Endothelial cell of umbilical vein (primary cell): ENCODE measurements around the gene UCN3. TPM values are rescaled to one million over a fixed set of nuclear protein-coding genes. Genes with fewer than 3 reads are reported as not detected.

Source experiments
- BruUV-seq: library from RNA; stranded (reverse); fragments of 400-500 nt; replicated peaks from 2 replicates; lab custom pipeline; 2021; lab: Mats Ljungman, UMichigan
- CTCF ChIA-PET: fragments of 300-600, 350-600 bp; sonication (Branson Sonifier 250); formaldehyde crosslinking; loops from one replicate; lab custom pipeline; 2021; ENCODE audit warnings: antibody characterized with exemption, inconsistent platforms; lab: Charles Lee
- POLR2A ChIA-PET: fragments of 300-600, 350-600 bp; sonication (Branson Sonifier 250); formaldehyde crosslinking; loops from one replicate; lab custom pipeline; 2021; ENCODE audit warnings: antibody characterized with exemption, inconsistent platforms; lab: Charles Lee
- DNase-seq: peaks from one replicate; pipeline ENCODE4 v3.0.0-alpha.2; 2011; ENCODE audit warnings: low read depth, low spot score
- FAIRE-seq: peaks from 2 replicates; lab custom pipeline; 2011; peaks lifted over from hg19 to GRCh38; lab: Jason Lieb, UNC
- H2AFZ ChIP-seq: 2 replicates; pipeline ENCODE4 v1.6.0; 2012; ENCODE audit warnings: low read depth, low read length, control low read depth, inconsistent platforms
- H3K27ac ChIP-seq: 2 replicates; pipeline ENCODE4 v1.5.1; 2011; ENCODE audit warnings: low read depth, mild to moderate bottlenecking, control low read depth, low read length, moderate library complexity; ENCODE audit not compliant: insufficient read depth
- H3K27me3 ChIP-seq, 2 experiments: 2 replicates each; pipeline versions ENCODE4 v1.6.0 to v1.6.1; 2011; ENCODE audit warnings: low read length in 2 of 2, mixed read lengths in 1 of 2; ENCODE audit not compliant: control insufficient read depth in 2 of 2, insufficient read depth in 2 of 2
- H3K36me3 ChIP-seq, 2 experiments: 2 replicates in 1 of 2; 3 replicates in 1 of 2; pipeline ENCODE4 v1.5.1; 2011; ENCODE audit warnings: low read length in 2 of 2, mild to moderate bottlenecking in 1 of 2, moderate library complexity in 1 of 2; ENCODE audit not compliant: control insufficient read depth in 2 of 2, insufficient read depth in 2 of 2; ENCODE audit errors: extremely low read depth in 1 of 2
- H3K4me1 ChIP-seq: 3 replicates; pipeline ENCODE4 v1.5.1; 2011; ENCODE audit warnings: mild to moderate bottlenecking, low read length; ENCODE audit not compliant: control insufficient read depth, insufficient read depth; ENCODE audit errors: extremely low read depth
- H3K4me2 ChIP-seq: 2 replicates; pipeline ENCODE4 v1.6.1; 2011; ENCODE audit warnings: low read length, control low read depth, mixed read lengths; ENCODE audit not compliant: insufficient read depth
- H3K4me3 ChIP-seq, 3 experiments: fragments of 200-600 bp in 1 of 3; sonication (generic), shearing (Covaris generic) in 1 of 3; replicated peaks in 1 of 3; 2 replicates each; pipeline ENCODE4 v1.5.1; 2011 to 2016; ENCODE audit warnings: control low read depth in 3 of 3, low read length in 3 of 3, mild to moderate bottlenecking in 2 of 3, inconsistent platforms in 1 of 3, low read depth in 1 of 3, moderate library complexity in 1 of 3; ENCODE audit not compliant: insufficient read depth in 1 of 3
- H3K79me2 ChIP-seq: 2 replicates; pipeline ENCODE4 v1.6.0; 2012; ENCODE audit warnings: low read length, inconsistent platforms; ENCODE audit not compliant: control insufficient read depth, insufficient read depth
- H3K9ac ChIP-seq: replicated peaks from 2 replicates; pipeline ENCODE3; 2011; ENCODE audit warnings: low read length, control low read depth; ENCODE audit not compliant: insufficient read depth; ENCODE audit errors: extremely low read depth
- H3K9me1 ChIP-seq: replicated peaks from 3 replicates; pipeline ENCODE4 v1.6.0; 2011; ENCODE audit warnings: mild to moderate bottlenecking, low read length; ENCODE audit not compliant: control insufficient read depth, insufficient read depth; ENCODE audit errors: extremely low read depth
- H3K9me3 ChIP-seq: replicated peaks from 2 replicates; pipeline ENCODE4 v1.5.1; 2012; ENCODE audit warnings: low read length, inconsistent platforms; ENCODE audit not compliant: control insufficient read depth, insufficient read depth
- H4K20me1 ChIP-seq: replicated peaks from 2 replicates; pipeline ENCODE3; 2011; ENCODE audit warnings: mild to moderate bottlenecking, low read length; ENCODE audit not compliant: control insufficient read depth, insufficient read depth; ENCODE audit errors: extremely low read depth
- EZH2 ChIP-seq: IDR thresholded peaks from 2 replicates; pipeline ENCODE4 v1.6.1; 2012; ENCODE audit warnings: borderline replicate concordance, low read depth, mild to moderate bottlenecking, moderate library complexity, low read length, inconsistent platforms; ENCODE audit not compliant: severe bottlenecking
- FOS ChIP-seq: IDR thresholded peaks from 2 replicates; pipeline ENCODE4 v1.6.1; 2011; ENCODE audit warnings: mild to moderate bottlenecking, low read length, moderate library complexity, borderline replicate concordance; ENCODE audit not compliant: insufficient read depth
- GATA2 ChIP-seq: IDR thresholded peaks from 2 replicates; pipeline ENCODE4 v1.7.0; 2011; ENCODE audit warnings: low read depth, mild to moderate bottlenecking, moderate library complexity, mixed read lengths, low read length; ENCODE audit not compliant: insufficient read length, insufficient read depth
- JUN ChIP-seq: IDR thresholded peaks from 2 replicates; pipeline ENCODE4 v1.6.1; 2011; ENCODE audit warnings: borderline replicate concordance, low read depth; ENCODE audit not compliant: insufficient read length, insufficient read depth
- MYC ChIP-seq: IDR thresholded peaks from one replicate; pipeline ENCODE4 v1.6.1; 2011; ENCODE audit warnings: mild to moderate bottlenecking, low read depth, low read length
- POLR2A ChIP-seq: IDR thresholded peaks from 2 replicates; pipeline ENCODE4 v1.6.1; 2012; ENCODE audit warnings: low read depth, mild to moderate bottlenecking, control low read depth, low read length
- POLR2AphosphoS5 ChIP-seq: IDR thresholded peaks from 2 replicates; pipeline ENCODE4 v1.6.1; 2012; ENCODE audit warnings: low read depth, mild to moderate bottlenecking, control low read depth, low read length, moderate library complexity; ENCODE audit not compliant: insufficient read depth
- dilution Hi-C: fragments of 300-500 bp; cut with MboI; formaldehyde crosslinking; loops from one replicate; pipeline ENCODE4 v1.15.0; 2019; ENCODE audit warnings: low sequenced_read_pairs; ENCODE audit not compliant: extremely low pct_ligation_motif_present
- intact Hi-C: fragments of 100-400 bp; cut with micrococcal nuclease; formaldehyde crosslinking; loops from one replicate; pipeline ENCODE4 v1.10.0; 2022
- polyA plus RNA-seq, 4 experiments: library from polyadenylated mRNA; depleted of rRNA in 3 of 4; stranded (reverse) in 3 of 4; unstranded in 1 of 4; fragments of >200 nt; gene quantifications; 2 replicates each; pipeline versions ENCODE4 v1.2.1 to v1.2.3, GENCODE V29; 2011 to 2012; ENCODE audit warnings: missing spikeins in 1 of 4
- total RNA-seq: library from RNA; stranded (reverse); gene quantifications from 2 replicates; pipeline ENCODE4 v1.2.3, GENCODE V29; 2021
- TF ChIP-seq, protein P1 (sequence below): IDR thresholded peaks from 2 replicates; pipeline ENCODE4 v1.6.1; 2011; ENCODE audit not compliant: insufficient read depth, insufficient read length
- TF ChIP-seq, protein P2 (sequence below), 2 donors: IDR thresholded peaks; 1 replicate in 1 of 2; 2 replicates in 1 of 2; pipeline ENCODE4 v1.5.1; 2011; ENCODE audit warnings: low read length in 2 of 2, mild to moderate bottlenecking in 2 of 2, moderate library complexity in 2 of 2, control low read depth in 1 of 2, inconsistent platforms in 1 of 2, low read depth in 1 of 2; ENCODE audit not compliant: insufficient read depth in 1 of 2; ENCODE audit errors: extremely low read depth in 1 of 2

UCN3 gene
- total and polyA plus RNA-seq, 2 donors (not counting 3 experiments of a cell fraction or from before 2014, with no cell fraction given): not detected

DNA sequence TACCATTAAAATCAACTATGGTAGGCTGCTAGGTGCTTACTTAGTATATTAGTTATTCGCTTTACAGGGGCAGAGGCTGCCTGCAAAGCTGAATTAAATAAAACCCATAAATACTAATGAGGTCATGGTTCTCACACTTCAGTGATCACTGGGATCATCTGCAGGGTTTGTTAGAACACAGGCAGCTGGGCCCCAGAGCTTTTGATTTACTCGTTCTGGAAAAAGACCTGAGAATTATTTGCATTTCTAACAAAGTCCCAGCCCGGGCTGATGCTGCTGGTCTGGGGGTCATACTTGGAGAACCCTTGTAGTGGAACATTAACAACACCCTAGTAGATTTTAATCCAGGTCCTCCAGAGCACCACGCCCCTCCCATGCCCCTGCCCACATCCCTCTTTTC lies 8.5 kb downstream of the UCN3 start:
- Histone ChIP-seq H3K36me3 (no peaks in the 10 kb centered on the region), H3K9me1 (no peaks in the 10 kb centered on the region), H3K9me3 (no peaks in the 10 kb centered on the region), H3K4me2 (no peak overlapping the region), H3K79me2 (no peaks in the 10 kb centered on the region), H2AFZ (no peak overlapping the region), H4K20me1 (no peaks in the 10 kb centered on the region), H3K9ac (no peak overlapping the region), H3K27me3 (peaks cover 0 to 2% of the 10 kb centered on the region in 2 experiments), H3K27ac (no peak overlapping the region), H3K4me3 (no peak overlapping the region), H3K4me1 (no peaks in the 10 kb centered on the region)
- dilution Hi-C loops: no loop called here
- TF ChIP-seq EZH2 (no peak), GATA2 (no peak), JUN (no peak), POLR2AphosphoS5 (no peak), FOS (no peak), MYC (no peak), POLR2A (no peak)
- TF ChIP-seq, protein P1, sequence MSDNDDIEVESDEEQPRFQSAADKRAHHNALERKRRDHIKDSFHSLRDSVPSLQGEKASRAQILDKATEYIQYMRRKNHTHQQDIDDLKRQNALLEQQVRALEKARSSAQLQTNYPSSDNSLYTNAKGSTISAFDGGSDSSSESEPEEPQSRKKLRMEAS: no peak
- TF ChIP-seq, protein P2, sequence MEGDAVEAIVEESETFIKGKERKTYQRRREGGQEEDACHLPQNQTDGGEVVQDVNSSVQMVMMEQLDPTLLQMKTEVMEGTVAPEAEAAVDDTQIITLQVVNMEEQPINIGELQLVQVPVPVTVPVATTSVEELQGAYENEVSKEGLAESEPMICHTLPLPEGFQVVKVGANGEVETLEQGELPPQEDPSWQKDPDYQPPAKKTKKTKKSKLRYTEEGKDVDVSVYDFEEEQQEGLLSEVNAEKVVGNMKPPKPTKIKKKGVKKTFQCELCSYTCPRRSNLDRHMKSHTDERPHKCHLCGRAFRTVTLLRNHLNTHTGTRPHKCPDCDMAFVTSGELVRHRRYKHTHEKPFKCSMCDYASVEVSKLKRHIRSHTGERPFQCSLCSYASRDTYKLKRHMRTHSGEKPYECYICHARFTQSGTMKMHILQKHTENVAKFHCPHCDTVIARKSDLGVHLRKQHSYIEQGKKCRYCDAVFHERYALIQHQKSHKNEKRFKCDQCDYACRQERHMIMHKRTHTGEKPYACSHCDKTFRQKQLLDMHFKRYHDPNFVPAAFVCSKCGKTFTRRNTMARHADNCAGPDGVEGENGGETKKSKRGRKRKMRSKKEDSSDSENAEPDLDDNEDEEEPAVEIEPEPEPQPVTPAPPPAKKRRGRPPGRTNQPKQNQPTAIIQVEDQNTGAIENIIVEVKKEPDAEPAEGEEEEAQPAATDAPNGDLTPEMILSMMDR (IDR thresholded peaks at IDR 0.05; ENCODE audit: extremely low read depth in 1 of 2, insufficient read depth in 1 of 2, low read depth in 1 of 2, low read length in 2 of 2): no peak
- intact Hi-C loops: no loop called here
- ChIA-PET POLR2A (no interaction called here), CTCF (no interaction called here)
- DNase-seq (no peak), FAIRE-seq (no peak)
- BruUV-seq: no TSS peak
